Transverse colon (tissue), 4 donors: ENCODE results near the gene GAA. TPM values are rescaled to one million over a fixed set of nuclear protein-coding genes. Genes with fewer than 3 reads are reported as not detected.
A peak's percentile ranks its signal among the peaks of the same experiment; 100 is the strongest.

Source experiments
- DNase-seq: peaks from one replicate; pipeline ENCODE4 v3.0.0-alpha.2; 2019
- H3K27ac ChIP-seq, 4 donors: fragments of 200-600 bp; sonication (generic); 2 replicates each; pipeline ENCODE4 v1.5.1; 2016 to 2018; ENCODE audit warnings: inconsistent platforms in 4 of 4
- H3K27me3 ChIP-seq: fragments of 200-600 bp; sonication (generic); 2 replicates; pipeline ENCODE4 v1.5.1; 2017; ENCODE audit warnings: inconsistent platforms
- H3K36me3 ChIP-seq, 4 donors: fragments of 200-600 bp; sonication (generic); 2 replicates each; pipeline ENCODE4 v1.5.1; 2017 to 2019; ENCODE audit warnings: inconsistent platforms in 4 of 4
- H3K4me1 ChIP-seq, 4 donors: fragments of 200-600 bp; sonication (generic); 2 replicates each; pipeline ENCODE4 v1.5.1; 2017 to 2020; ENCODE audit warnings: inconsistent platforms in 4 of 4
- H3K4me3 ChIP-seq, 4 donors: fragments of 200-600 bp; sonication (generic); 1 replicate in 1 of 4; 2 replicates in 3 of 4; pipeline versions ENCODE4 v1.5.1 to v1.6.1; 2017 to 2019; ENCODE audit warnings: inconsistent platforms in 4 of 4
- H3K9me3 ChIP-seq, 2 donors: fragments of 200-600 bp; sonication (generic); 2 replicates each; pipeline ENCODE4 v1.5.1; 2017 to 2019; ENCODE audit warnings: inconsistent platforms in 2 of 2
- CTCF ChIP-seq, 5 experiments: fragments of 200-600 bp in 3 of 5; fragments of 450-650 bp in 2 of 5; sonication (generic) in 3 of 5; IDR thresholded peaks; 1 replicate in 2 of 5; 2 replicates in 3 of 5; pipeline ENCODE4 v1.5.1; 2016 to 2017; ENCODE audit warnings: antibody characterized with exemption in 5 of 5, inconsistent platforms in 3 of 5, mild to moderate bottlenecking in 2 of 5, moderate library complexity in 1 of 5
- EP300 ChIP-seq: sonication (generic); formaldehyde crosslinking; IDR thresholded peaks from one replicate; pipeline ENCODE4 v1.6.1; 2017; ENCODE audit warnings: antibody characterized with exemption, low read depth
- POLR2A ChIP-seq: fragments of 450-650 bp; IDR thresholded peaks from one replicate; pipeline ENCODE4 v1.6.1; 2016; ENCODE audit warnings: antibody characterized with exemption, mild to moderate bottlenecking, moderate library complexity
- POLR2AphosphoS5 ChIP-seq, 3 donors: sonication (generic); formaldehyde crosslinking; IDR thresholded peaks; one replicate each; pipeline ENCODE4 v1.6.1; 2016; ENCODE audit warnings: antibody characterized with exemption in 3 of 3
- WGBS, 2 donors: methylation state at CpG; one replicate each; pipeline ENCODE4 v1.1.5; 2018; ENCODE audit warnings: low coverage in 1 of 2; 5-methylcytosine and 5-hydroxymethylcytosine counted together
- in situ Hi-C, 4 donors: fragments of 200-750 bp; cut with MboI; loops; one replicate each; pipeline versions ENCODE4 v1.15.0 to v1.15.1; 2017; ENCODE audit warnings: low sequenced_read_pairs in 3 of 4, low pct_ligation_motif_present in 1 of 4, low pct_unique_long_range_greater_than_20kb in 1 of 4
- intact Hi-C: fragments of 100-400 bp; cut with DNase I; formaldehyde crosslinking; loops from one replicate; pipeline ENCODE4 v1.15.1; 2023; ENCODE audit warnings: low total_unique reads
- total RNA-seq, 4 donors: library from RNA; depleted of rRNA; stranded (reverse); fragments of >200 nt; gene quantifications; one replicate each; pipeline ENCODE4 v1.1.0, GENCODE V29; 2016

Gene GAA
- total RNA-seq, result 10 to 100 TPM; 54.6 to 96.5 (median 81.4) TPM

GRCh38 chr17:80101011-80101945 lies at the start of gene GAA:
GAA (plus strand) TSS chr17:80101581; CDS start chr17:80104587, 3,006 bp downstream.
- WGBS, 2 donors, result 1% methylated on average over 78 of the region's 114 CpGs; no CpG with 5 or more reads in 1 of the 2 donors
- Histone ChIP-seq H3K27ac (peak within 1 kb of the TSS; percentile 86 to 92 (median 90)), H3K36me3 (no peaks in the 10 kb centered on the region), H3K9me3 (no peaks in the 10 kb centered on the region), H3K4me1 (peaks cover 6 to 19% (median 17%) of the 10 kb centered on the region in 4 donors), H3K4me3 (peak within 1 kb of the TSS; percentile 65 to 95 (median 86)), H3K27me3 (no peaks in the 10 kb centered on the region)
- TF ChIP-seq POLR2A (no peak), EP300 (no peak), POLR2AphosphoS5 (IDR thresholded peaks at IDR 0.05) (peak in 2 of 3 donors; percentile 30 to 64), CTCF (IDR thresholded peaks at IDR 0.05) (peak; percentile 42 to 86 (median 74))
- in situ Hi-C loops (no loop called here), intact Hi-C loops (no loop called here)
- DNase-seq, result peak; percentile 88

- TF ChIP-seq POLR2AphosphoS5 (IDR thresholded peaks at IDR 0.05) (no peak), CTCF (IDR thresholded peaks at IDR 0.05) (no peak), EP300 (no peak), POLR2A (no peak)
- Histone ChIP-seq H3K27ac (no peak overlapping the region), H3K27me3 (no peaks in the 10 kb centered on the region), H3K9me3 (no peaks in the 10 kb centered on the region), H3K36me3 (no peaks in the 10 kb centered on the region), H3K4me1 (peaks cover 5 to 24% (median 10%) of the 10 kb centered on the region in 4 donors), H3K4me3 (no peak overlapping the region)
- in situ Hi-C loops (no loop called here), intact Hi-C loops (no loop called here)
- DNase-seq, result no peak
- WGBS, 2 donors, result 91% methylated on average over 11 of the region's 11 CpGs; no CpG with 5 or more reads in 1 of the 2 donors
Measured at GRCh38 chr17:80051681-80052080, 49.7 kb upstream of the GAA start.

- Histone ChIP-seq H3K9me3 (no peaks in the 10 kb centered on the region), H3K4me3 (no peak overlapping the region), H3K36me3 (no peaks in the 10 kb centered on the region), H3K4me1 (peaks cover 5 to 24% (median 10%) of the 10 kb centered on the region in 4 donors), H3K27ac (peak overlapping the region; percentile 40 to 63 (median 54)), H3K27me3 (no peaks in the 10 kb centered on the region)
- 72 to 79% methylated on average over 6 to 10 of the region's 10 CpGs for WGBS, 2 donors
- in situ Hi-C loops (no loop called here), intact Hi-C loops (no loop called here)
- no peak for TF ChIP-seq CTCF (IDR thresholded peaks at IDR 0.05)
- TF ChIP-seq EP300, result no peak
- no peak for TF ChIP-seq POLR2A
- no peak for TF ChIP-seq POLR2AphosphoS5 (IDR thresholded peaks at IDR 0.05)
- DNase-seq, result no peak
Measured at GRCh38 chr17:80053102-80053501, 48.3 kb upstream of the GAA start.

GRCh38 chr17:80055597-80055996 lies 45.8 kb upstream of the GAA start:
- in situ Hi-C loops (no loop called here), intact Hi-C loops (no loop called here)
- H3K36me3 ChIP-seq, result no peaks in the 10 kb centered on the region
- no peaks in the 10 kb centered on the region for H3K9me3 ChIP-seq
- no peak overlapping the region for H3K27ac ChIP-seq
- H3K4me1 ChIP-seq, result peaks cover 5 to 24% (median 10%) of the 10 kb centered on the region in 4 donors
- H3K27me3 ChIP-seq, result no peaks in the 10 kb centered on the region
- WGBS, 2 donors, result 42 to 72% methylated on average over 2 to 9 of the region's 9 CpGs
- TF ChIP-seq POLR2A (no peak), POLR2AphosphoS5 (IDR thresholded peaks at IDR 0.05) (no peak)
- no peak for DNase-seq
- H3K4me3 ChIP-seq, result no peak overlapping the region
